Small intestine (tissue), 7 donors: ENCODE results near the gene DYRK1A. TPM values are rescaled to one million over a fixed set of nuclear protein-coding genes. Genes with fewer than 3 reads are reported as not detected.

Experiments
- DNase-seq, 2 donors: peaks; one replicate each; pipeline versions ENCODE4 v3.0.0 to v3.0.0-alpha.2; 2013
- FAIRE-seq: peaks from 2 replicates; lab custom pipeline; 2012; peaks lifted over from hg19 to GRCh38; lab: Jason Lieb, UNC
- H3K27ac ChIP-seq, 3 donors: one replicate each; pipeline ENCODE4 v1.5.1; 2013; ENCODE audit warnings: low read length in 2 of 3, mild to moderate bottlenecking in 2 of 3, control low read depth in 1 of 3, inconsistent platforms in 1 of 3, low read depth in 1 of 3, moderate library complexity in 1 of 3
- H3K27me3 ChIP-seq, 3 donors: one replicate each; pipeline ENCODE4 v1.6.1; 2013; ENCODE audit warnings: low read length in 3 of 3, inconsistent platforms in 1 of 3; ENCODE audit not compliant: control insufficient read depth in 3 of 3, insufficient read depth in 3 of 3
- H3K36me3 ChIP-seq, 3 donors: one replicate each; pipeline ENCODE4 v1.6.1; 2013; ENCODE audit warnings: low read length in 3 of 3, inconsistent platforms in 1 of 3, low read depth in 1 of 3, mild to moderate bottlenecking in 1 of 3, moderate library complexity in 1 of 3; ENCODE audit not compliant: control insufficient read depth in 3 of 3, insufficient read depth in 2 of 3
- H3K4me1 ChIP-seq, 3 donors: one replicate each; pipeline ENCODE4 v1.6.1; 2013; ENCODE audit warnings: low read length in 2 of 3, inconsistent platforms in 1 of 3, low read depth in 1 of 3, mild to moderate bottlenecking in 1 of 3, moderate library complexity in 1 of 3; ENCODE audit not compliant: control insufficient read depth in 3 of 3, insufficient read depth in 2 of 3
- H3K4me3 ChIP-seq, 3 donors: one replicate each; pipeline ENCODE4 v1.5.1; 2013; ENCODE audit warnings: low read length in 3 of 3, control low read depth in 1 of 3, inconsistent platforms in 1 of 3, low read depth in 1 of 3, mild to moderate bottlenecking in 1 of 3, moderate library complexity in 1 of 3
- H3K9me3 ChIP-seq, 2 donors: one replicate each; pipeline ENCODE4 v1.6.1; 2013; ENCODE audit warnings: low read depth in 1 of 2, low read length in 1 of 2; ENCODE audit not compliant: control insufficient read depth in 2 of 2, insufficient read depth in 1 of 2
- WGBS, 3 donors: extraction: QIAGEN DNeasy Blood & Tissue Kit; methylation state at CpG; one replicate each; pipeline ENCODE4 v1.1.7; 2013; 5-methylcytosine and 5-hydroxymethylcytosine counted together
- polyA plus RNA-seq, 4 donors: library from polyadenylated mRNA; stranded (reverse) in 3 of 4; unstranded in 1 of 4; fragments of 200-250 nt in 3 of 4; fragments of 120-200 nt in 1 of 4; gene quantifications; one replicate each; pipeline versions ENCODE4 v1.2.1 to v1.2.3, GENCODE V29; 2013
- donor health status: healthy with polysubstance abuse.
- donor health status: control.
- donor health status: control.
- donor health status: Bipolar disorder and iron deficiency.
- donor health status: healthy.

The DYRK1A gene
- polyA plus RNA-seq, 4 donors: 10.5 to 50.5 (median 17.1) TPM

- no peak for FAIRE-seq
- Histone ChIP-seq H3K27me3 (no peaks in the 10 kb centered on the region), H3K4me3 (peak overlapping the region; percentile 60 to 100 (median 100)), H3K4me1 (peaks cover 2 to 11% (median 10%) of the 10 kb centered on the region in 3 donors), H3K9me3 (no peaks in the 10 kb centered on the region), H3K36me3 (no peaks in the 10 kb centered on the region), H3K27ac (peak overlapping the region; percentile 80 to 100 (median 100))
- 0 to 1% (median 0%) methylated on average over 44 to 68 of the region's 68 CpGs for WGBS, 3 donors
- peak; percentile 22 to 58 for DNase-seq
Observed at GRCh38 chr21:37367703-37368540, 1.3 kb downstream of the DYRK1A start.

DNA sequence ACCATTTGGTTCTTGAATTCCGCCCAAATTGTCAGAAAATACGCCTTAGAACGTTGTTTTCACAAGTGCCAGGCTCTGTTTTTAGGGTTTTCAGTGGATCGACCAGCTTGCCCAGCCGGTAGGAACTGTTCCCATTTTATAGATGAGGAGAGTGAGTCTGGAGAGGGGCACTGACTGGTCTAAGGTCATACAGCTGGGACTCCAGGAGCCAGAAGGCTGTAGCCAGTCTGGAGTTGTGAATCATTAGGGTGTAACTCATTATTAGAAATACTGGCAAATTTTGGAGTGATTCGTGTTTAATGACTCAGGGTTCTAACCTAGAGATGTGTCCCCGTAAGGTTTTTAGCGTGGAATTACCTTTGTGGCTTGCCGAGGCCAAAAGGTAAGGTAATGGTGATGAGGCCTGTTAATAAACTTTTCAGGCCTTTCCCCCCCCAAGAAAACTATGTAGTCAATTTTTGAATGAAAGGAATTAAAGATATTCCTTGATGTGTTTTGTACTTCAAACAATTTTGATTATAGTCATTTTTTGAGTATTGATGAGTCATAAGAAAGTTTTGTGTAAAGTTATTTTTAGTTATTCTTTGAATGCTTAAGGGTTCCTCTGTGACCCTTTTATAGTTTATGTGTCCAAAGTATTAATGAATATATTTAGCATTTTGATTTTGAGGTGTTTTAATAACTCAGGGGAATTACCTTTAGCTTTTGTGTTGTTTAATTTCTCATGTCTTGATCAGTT is 2.1 kb downstream of the DYRK1A start:
- H3K4me3 ChIP-seq: peak overlapping the region; percentile 60 to 100 (median 100)
- H3K4me1 ChIP-seq: peaks cover 3 to 14% (median 10%) of the 10 kb centered on the region in 3 donors
- no peaks in the 10 kb centered on the region for H3K27me3 ChIP-seq
- FAIRE-seq: no peak
- peak in 1 of 2 donors; percentile 42 for DNase-seq
- 0 to 6% (median 2%) methylated on average over 9 of the region's 9 CpGs for WGBS, 3 donors
- peak overlapping the region; percentile 50 to 100 (median 100) for H3K27ac ChIP-seq
- H3K36me3 ChIP-seq: no peaks in the 10 kb centered on the region
- H3K9me3 ChIP-seq: no peaks in the 10 kb centered on the region

DNA sequence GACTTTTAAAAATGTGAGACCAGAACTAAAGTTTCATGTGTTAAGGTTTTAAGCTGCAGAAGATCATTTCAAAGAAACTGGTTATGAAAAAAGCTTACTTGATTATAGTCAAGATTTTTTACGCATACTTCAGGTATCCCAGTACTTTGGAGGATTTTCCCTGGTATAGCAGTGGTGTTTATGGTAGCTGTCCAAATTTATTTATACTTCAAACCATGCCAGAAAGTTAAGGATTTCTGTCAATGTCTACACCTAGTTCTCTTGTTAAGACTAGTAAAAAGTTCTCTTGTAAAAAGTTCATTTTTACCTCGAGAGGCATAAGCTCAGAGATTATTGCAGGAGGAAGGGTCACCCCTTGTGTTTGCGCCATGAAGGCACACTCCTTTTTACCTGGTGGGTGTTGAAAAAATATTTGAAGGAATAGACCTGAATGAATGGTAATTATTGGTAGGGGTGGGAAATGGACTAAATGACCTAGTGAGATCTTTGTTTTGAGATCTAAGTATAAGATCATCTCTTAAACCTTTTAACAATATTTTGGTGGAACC is 2.8 kb downstream of the DYRK1A start:
- Histone ChIP-seq H3K27ac (no peak overlapping the region), H3K27me3 (no peaks in the 10 kb centered on the region), H3K4me1 (peaks cover 3 to 17% (median 10%) of the 10 kb centered on the region in 3 donors), H3K4me3 (peak overlapping the region in 2 of 3 donors; percentile 3 to 36), H3K9me3 (no peaks in the 10 kb centered on the region), H3K36me3 (no peaks in the 10 kb centered on the region)
- 19 to 25% (median 23%) methylated on average over 3 of the region's 3 CpGs for WGBS, 3 donors
- DNase-seq (peak in 1 of 2 donors; percentile 23), FAIRE-seq (no peak)

- Histone ChIP-seq H3K9me3 (no peaks in the 10 kb centered on the region), H3K27me3 (no peaks in the 10 kb centered on the region), H3K27ac (no peak overlapping the region), H3K36me3 (no peaks in the 10 kb centered on the region), H3K4me1 (peaks cover 3 to 13% (median 4%) of the 10 kb centered on the region in 3 donors), H3K4me3 (peak overlapping the region in 1 of 3 donors; percentile 26)
- FAIRE-seq (no peak), DNase-seq (peak in 1 of 2 donors; percentile 19)
- WGBS, 3 donors: 11 to 17% (median 14%) methylated on average over 8 of the region's 8 CpGs
Observed at GRCh38 chr21:37370152-37371040, 3.8 kb downstream of the DYRK1A start.

- H3K27ac ChIP-seq: no peak overlapping the region
- WGBS, 3 donors: 58 to 67% (median 60%) methylated on average over 2 of the region's 2 CpGs
- H3K27me3 ChIP-seq: no peaks in the 10 kb centered on the region
- DNase-seq (no peak), FAIRE-seq (no peak)
- H3K4me3 ChIP-seq: no peak overlapping the region
- H3K4me1 ChIP-seq: peaks cover 3 to 13% (median 4%) of the 10 kb centered on the region in 3 donors
- H3K9me3 ChIP-seq: no peaks in the 10 kb centered on the region
- peaks cover 0 to 3% (median 0%) of the 10 kb centered on the region in 3 donors for H3K36me3 ChIP-seq
Observed at GRCh38 chr21:37371041-37371397, 4.4 kb downstream of the DYRK1A start.

GRCh38 chr21:37372127-37372731 is 5.7 kb downstream of the DYRK1A start:
- WGBS, 3 donors: 93 to 96% (median 94%) methylated on average over 3 of the region's 3 CpGs
- FAIRE-seq: no peak
- H3K27ac ChIP-seq: no peak overlapping the region
- peaks cover 3 to 17% (median 6%) of the 10 kb centered on the region in 3 donors for H3K4me1 ChIP-seq
- no peaks in the 10 kb centered on the region for H3K27me3 ChIP-seq
- peaks cover 0 to 5% (median 0%) of the 10 kb centered on the region in 3 donors for H3K36me3 ChIP-seq
- H3K4me3 ChIP-seq: no peak overlapping the region
- no peaks in the 10 kb centered on the region for H3K9me3 ChIP-seq
- no peak for DNase-seq

DNA sequence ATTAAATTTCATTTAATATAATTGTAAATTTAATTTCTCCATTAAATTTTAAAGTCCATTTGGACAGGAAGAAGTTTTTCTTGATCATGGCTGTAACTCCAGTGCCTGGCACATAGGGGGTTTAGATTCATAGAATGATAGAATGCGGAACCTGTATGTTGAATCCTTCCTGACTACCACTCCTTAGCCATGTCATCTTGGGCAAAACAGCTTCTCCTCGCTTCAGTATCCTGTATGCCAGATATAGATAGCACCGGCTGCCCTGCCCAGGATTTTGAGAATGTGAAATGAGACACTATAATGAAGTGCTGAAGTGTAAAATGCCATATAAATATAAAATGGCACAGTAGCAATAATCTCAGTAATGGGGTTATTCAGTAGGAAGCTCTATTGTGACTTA is 6.4 kb downstream of the DYRK1A start:
- Histone ChIP-seq H3K27me3 (no peaks in the 10 kb centered on the region), H3K27ac (no peak overlapping the region), H3K9me3 (no peaks in the 10 kb centered on the region), H3K4me1 (peaks cover 3 to 20% (median 6%) of the 10 kb centered on the region in 3 donors), H3K36me3 (peaks cover 0 to 5% (median 0%) of the 10 kb centered on the region in 3 donors), H3K4me3 (no peak overlapping the region)
- FAIRE-seq: no peak
- 82 to 89% (median 87%) methylated on average over 3 of the region's 3 CpGs for WGBS, 3 donors
- no peak for DNase-seq
